Peyer's patch (tissue), 4 donors: Measurements from ENCODE around the gene COL17A1. TPM values are rescaled to one million over a fixed set of nuclear protein-coding genes. Genes with fewer than 3 reads are reported as not detected.

ENCODE experiments used
- DNase-seq, 3 donors: peaks; one replicate each; pipeline ENCODE4 v3.0.0-alpha.2; 2017 to 2019
- H3K27ac ChIP-seq, 4 donors: fragments of 200-600 bp; sonication (generic); one replicate each; pipeline ENCODE4 v1.5.1; 2016 to 2019
- H3K27me3 ChIP-seq, 2 donors: fragments of 200-600 bp; sonication (generic); one replicate each; pipeline ENCODE4 v1.5.1; 2019
- H3K36me3 ChIP-seq, 3 donors: fragments of 200-600 bp; sonication (generic); one replicate each; pipeline ENCODE4 v1.5.1; 2016 to 2019
- H3K4me1 ChIP-seq, 4 donors: fragments of 200-600 bp; sonication (generic); one replicate each; pipeline ENCODE4 v1.5.1; 2016 to 2019
- H3K4me3 ChIP-seq, 4 donors: fragments of 200-600 bp; sonication (generic); 1 replicate in 3 of 4; 2 replicates in 1 of 4; pipeline ENCODE4 v1.5.1; 2016 to 2019; ENCODE audit warnings: mild to moderate bottlenecking in 1 of 4
- H3K9me3 ChIP-seq, 4 donors: fragments of 200-600 bp; sonication (generic); one replicate each; pipeline ENCODE4 v1.5.1; 2016 to 2019; ENCODE audit warnings: mild to moderate bottlenecking in 1 of 4
- CTCF ChIP-seq, 6 experiments: fragments of 450-650 bp in 4 of 6; fragments of 200-600 bp in 2 of 6; sonication (generic) in 1 of 6; IDR thresholded peaks; one replicate each; pipeline ENCODE4 v1.5.1; 2017 to 2019; ENCODE audit warnings: antibody characterized with exemption in 6 of 6, mild to moderate bottlenecking in 3 of 6, moderate library complexity in 1 of 6
- POLR2A ChIP-seq, 2 donors: fragments of 450-650 bp; IDR thresholded peaks; one replicate each; pipeline ENCODE4 v1.5.1; 2017; ENCODE audit warnings: antibody characterized with exemption in 2 of 2, mild to moderate bottlenecking in 2 of 2, moderate library complexity in 2 of 2
- total RNA-seq, 4 donors: library from RNA; depleted of rRNA; stranded (reverse); fragments of >200 nt; gene quantifications; one replicate each; pipeline ENCODE4 v1.1.0, GENCODE V29; 2016

The COL17A1 gene
- total RNA-seq, 4 donors from 2014 or later = 4.1 to 240 (median 97.1) TPM

- no peak for TF ChIP-seq POLR2A (IDR thresholded peaks at IDR 0.05)
- TF ChIP-seq CTCF (IDR thresholded peaks at IDR 0.05) = peak in 4 of 6 experiments; percentile 11 to 44 (median 39)
- no peak for DNase-seq
- no peak overlapping the region for H3K4me3 ChIP-seq
Observed at GRCh38 chr10:104028146-104028545, 57.5 kb downstream of the COL17A1 start.

GRCh38 chr10:104026762-104027161 lies 58.9 kb downstream of the COL17A1 start:
- no peaks in the 10 kb centered on the region for H3K4me1 ChIP-seq
- no peak for DNase-seq
- no peaks in the 10 kb centered on the region for H3K9me3 ChIP-seq
- no peak overlapping the region for H3K4me3 ChIP-seq
- no peak overlapping the region for H3K27ac ChIP-seq
- H3K36me3 ChIP-seq = peaks cover 0 to 58% (median 0%) of the 10 kb centered on the region in 3 donors
- TF ChIP-seq POLR2A (IDR thresholded peaks at IDR 0.05) = no peak
- no peak for TF ChIP-seq CTCF (IDR thresholded peaks at IDR 0.05)
- H3K27me3 ChIP-seq = no peaks in the 10 kb centered on the region

More at GRCh38 chr10:104028146-104028545, 57.5 kb downstream of the COL17A1 start:
- Histone ChIP-seq H3K36me3 (peaks cover 0 to 54% (median 0%) of the 10 kb centered on the region in 3 donors), H3K27ac (no peak overlapping the region), H3K4me1 (no peaks in the 10 kb centered on the region), H3K27me3 (no peaks in the 10 kb centered on the region), H3K9me3 (no peaks in the 10 kb centered on the region)

- Histone ChIP-seq H3K27me3 (no peaks in the 10 kb centered on the region), H3K27ac (no peak overlapping the region), H3K4me3 (no peak overlapping the region), H3K4me1 (no peaks in the 10 kb centered on the region), H3K9me3 (no peaks in the 10 kb centered on the region), H3K36me3 (peaks cover 0 to 70% (median 0%) of the 10 kb centered on the region in 3 donors)
- TF ChIP-seq CTCF (IDR thresholded peaks at IDR 0.05) (no peak), POLR2A (IDR thresholded peaks at IDR 0.05) (no peak)
- DNase-seq = no peak
Observed at GRCh38 chr10:104025524-104025923, 60.2 kb downstream of the COL17A1 start.

- Histone ChIP-seq H3K27ac (no peak overlapping the region), H3K27me3 (no peaks in the 10 kb centered on the region), H3K4me1 (no peaks in the 10 kb centered on the region), H3K4me3 (no peak overlapping the region), H3K36me3 (peaks cover 0 to 84% (median 0%) of the 10 kb centered on the region in 3 donors), H3K9me3 (no peaks in the 10 kb centered on the region)
- TF ChIP-seq POLR2A (IDR thresholded peaks at IDR 0.05) (no peak), CTCF (IDR thresholded peaks at IDR 0.05) (no peak)
- no peak for DNase-seq
Observed at GRCh38 chr10:104022026-104022425, 63.7 kb downstream of the COL17A1 start.

GRCh38 chr10:104021246-104021645 lies 64.4 kb downstream of the COL17A1 start:
- Histone ChIP-seq H3K4me1 (no peaks in the 10 kb centered on the region), H3K27me3 (no peaks in the 10 kb centered on the region), H3K27ac (no peak overlapping the region), H3K9me3 (no peaks in the 10 kb centered on the region), H3K4me3 (no peak overlapping the region), H3K36me3 (peaks cover 0 to 84% (median 0%) of the 10 kb centered on the region in 3 donors)
- no peak for DNase-seq
- no peak for TF ChIP-seq POLR2A (IDR thresholded peaks at IDR 0.05)
- no peak for TF ChIP-seq CTCF (IDR thresholded peaks at IDR 0.05)

GRCh38 chr10:104020020-104020419 lies 65.7 kb downstream of the COL17A1 start:
- no peaks in the 10 kb centered on the region for H3K9me3 ChIP-seq
- H3K4me3 ChIP-seq = no peak overlapping the region
- H3K36me3 ChIP-seq = peaks cover 0 to 73% (median 0%) of the 10 kb centered on the region in 3 donors
- no peak overlapping the region for H3K27ac ChIP-seq
- DNase-seq = no peak
- H3K4me1 ChIP-seq = no peaks in the 10 kb centered on the region
- no peaks in the 10 kb centered on the region for H3K27me3 ChIP-seq
- TF ChIP-seq POLR2A (IDR thresholded peaks at IDR 0.05) (no peak), CTCF (IDR thresholded peaks at IDR 0.05) (no peak)
